Endothelial cell of umbilical vein (primary cell): ENCODE results near the gene NTRK2. TPM values are rescaled to one million over a fixed set of nuclear protein-coding genes. Genes with fewer than 3 reads are reported as not detected.

Experiments
- BruUV-seq: library from RNA; stranded (reverse); fragments of 400-500 nt; replicated peaks from 2 replicates; lab custom pipeline; 2021; lab: Mats Ljungman, UMichigan
- CTCF ChIA-PET: fragments of 300-600, 350-600 bp; sonication (Branson Sonifier 250); formaldehyde crosslinking; loops from one replicate; lab custom pipeline; 2021; ENCODE audit warnings: antibody characterized with exemption, inconsistent platforms; lab: Charles Lee
- POLR2A ChIA-PET: fragments of 300-600, 350-600 bp; sonication (Branson Sonifier 250); formaldehyde crosslinking; loops from one replicate; lab custom pipeline; 2021; ENCODE audit warnings: antibody characterized with exemption, inconsistent platforms; lab: Charles Lee
- DNase-seq: peaks from one replicate; pipeline ENCODE4 v3.0.0-alpha.2; 2011; ENCODE audit warnings: low read depth, low spot score
- FAIRE-seq: peaks from 2 replicates; lab custom pipeline; 2011; peaks lifted over from hg19 to GRCh38; lab: Jason Lieb, UNC
- H2AFZ ChIP-seq: 2 replicates; pipeline ENCODE4 v1.6.0; 2012; ENCODE audit warnings: low read depth, low read length, control low read depth, inconsistent platforms
- H3K27ac ChIP-seq: 2 replicates; pipeline ENCODE4 v1.5.1; 2011; ENCODE audit warnings: low read depth, mild to moderate bottlenecking, control low read depth, low read length, moderate library complexity; ENCODE audit not compliant: insufficient read depth
- H3K27me3 ChIP-seq, 2 experiments: 2 replicates each; pipeline versions ENCODE4 v1.6.0 to v1.6.1; 2011; ENCODE audit warnings: low read length in 2 of 2, mixed read lengths in 1 of 2; ENCODE audit not compliant: control insufficient read depth in 2 of 2, insufficient read depth in 2 of 2
- H3K36me3 ChIP-seq, 2 experiments: 2 replicates in 1 of 2; 3 replicates in 1 of 2; pipeline ENCODE4 v1.5.1; 2011; ENCODE audit warnings: low read length in 2 of 2, mild to moderate bottlenecking in 1 of 2, moderate library complexity in 1 of 2; ENCODE audit not compliant: control insufficient read depth in 2 of 2, insufficient read depth in 2 of 2; ENCODE audit errors: extremely low read depth in 1 of 2
- H3K4me1 ChIP-seq: 3 replicates; pipeline ENCODE4 v1.5.1; 2011; ENCODE audit warnings: mild to moderate bottlenecking, low read length; ENCODE audit not compliant: control insufficient read depth, insufficient read depth; ENCODE audit errors: extremely low read depth
- H3K4me2 ChIP-seq: 2 replicates; pipeline ENCODE4 v1.6.1; 2011; ENCODE audit warnings: low read length, control low read depth, mixed read lengths; ENCODE audit not compliant: insufficient read depth
- H3K4me3 ChIP-seq, 3 experiments: fragments of 200-600 bp in 1 of 3; sonication (generic), shearing (Covaris generic) in 1 of 3; replicated peaks in 1 of 3; 2 replicates each; pipeline ENCODE4 v1.5.1; 2011 to 2016; ENCODE audit warnings: control low read depth in 3 of 3, low read length in 3 of 3, mild to moderate bottlenecking in 2 of 3, inconsistent platforms in 1 of 3, low read depth in 1 of 3, moderate library complexity in 1 of 3; ENCODE audit not compliant: insufficient read depth in 1 of 3
- H3K79me2 ChIP-seq: 2 replicates; pipeline ENCODE4 v1.6.0; 2012; ENCODE audit warnings: low read length, inconsistent platforms; ENCODE audit not compliant: control insufficient read depth, insufficient read depth
- H3K9ac ChIP-seq: replicated peaks from 2 replicates; pipeline ENCODE3; 2011; ENCODE audit warnings: low read length, control low read depth; ENCODE audit not compliant: insufficient read depth; ENCODE audit errors: extremely low read depth
- H3K9me1 ChIP-seq: replicated peaks from 3 replicates; pipeline ENCODE4 v1.6.0; 2011; ENCODE audit warnings: mild to moderate bottlenecking, low read length; ENCODE audit not compliant: control insufficient read depth, insufficient read depth; ENCODE audit errors: extremely low read depth
- H3K9me3 ChIP-seq: replicated peaks from 2 replicates; pipeline ENCODE4 v1.5.1; 2012; ENCODE audit warnings: low read length, inconsistent platforms; ENCODE audit not compliant: control insufficient read depth, insufficient read depth
- H4K20me1 ChIP-seq: replicated peaks from 2 replicates; pipeline ENCODE3; 2011; ENCODE audit warnings: mild to moderate bottlenecking, low read length; ENCODE audit not compliant: control insufficient read depth, insufficient read depth; ENCODE audit errors: extremely low read depth
- CTCF ChIP-seq, 2 donors: IDR thresholded peaks; 1 replicate in 1 of 2; 2 replicates in 1 of 2; pipeline ENCODE4 v1.5.1; 2011; ENCODE audit warnings: low read length in 2 of 2, mild to moderate bottlenecking in 2 of 2, moderate library complexity in 2 of 2, control low read depth in 1 of 2, inconsistent platforms in 1 of 2, low read depth in 1 of 2; ENCODE audit not compliant: insufficient read depth in 1 of 2; ENCODE audit errors: extremely low read depth in 1 of 2
- EZH2 ChIP-seq: IDR thresholded peaks from 2 replicates; pipeline ENCODE4 v1.6.1; 2012; ENCODE audit warnings: borderline replicate concordance, low read depth, mild to moderate bottlenecking, moderate library complexity, low read length, inconsistent platforms; ENCODE audit not compliant: severe bottlenecking
- FOS ChIP-seq: IDR thresholded peaks from 2 replicates; pipeline ENCODE4 v1.6.1; 2011; ENCODE audit warnings: mild to moderate bottlenecking, low read length, moderate library complexity, borderline replicate concordance; ENCODE audit not compliant: insufficient read depth
- GATA2 ChIP-seq: IDR thresholded peaks from 2 replicates; pipeline ENCODE4 v1.7.0; 2011; ENCODE audit warnings: low read depth, mild to moderate bottlenecking, moderate library complexity, mixed read lengths, low read length; ENCODE audit not compliant: insufficient read length, insufficient read depth
- JUN ChIP-seq: IDR thresholded peaks from 2 replicates; pipeline ENCODE4 v1.6.1; 2011; ENCODE audit warnings: borderline replicate concordance, low read depth; ENCODE audit not compliant: insufficient read length, insufficient read depth
- MAX ChIP-seq: IDR thresholded peaks from 2 replicates; pipeline ENCODE4 v1.6.1; 2011; ENCODE audit not compliant: insufficient read depth, insufficient read length
- MYC ChIP-seq: IDR thresholded peaks from one replicate; pipeline ENCODE4 v1.6.1; 2011; ENCODE audit warnings: mild to moderate bottlenecking, low read depth, low read length
- POLR2A ChIP-seq: IDR thresholded peaks from 2 replicates; pipeline ENCODE4 v1.6.1; 2012; ENCODE audit warnings: low read depth, mild to moderate bottlenecking, control low read depth, low read length
- POLR2AphosphoS5 ChIP-seq: IDR thresholded peaks from 2 replicates; pipeline ENCODE4 v1.6.1; 2012; ENCODE audit warnings: low read depth, mild to moderate bottlenecking, control low read depth, low read length, moderate library complexity; ENCODE audit not compliant: insufficient read depth
- dilution Hi-C: fragments of 300-500 bp; cut with MboI; formaldehyde crosslinking; loops from one replicate; pipeline ENCODE4 v1.15.0; 2019; ENCODE audit warnings: low sequenced_read_pairs; ENCODE audit not compliant: extremely low pct_ligation_motif_present
- intact Hi-C: fragments of 100-400 bp; cut with micrococcal nuclease; formaldehyde crosslinking; loops from one replicate; pipeline ENCODE4 v1.10.0; 2022
- polyA plus RNA-seq, 4 experiments: library from polyadenylated mRNA; depleted of rRNA in 3 of 4; stranded (reverse) in 3 of 4; unstranded in 1 of 4; fragments of >200 nt; gene quantifications; 2 replicates each; pipeline versions ENCODE4 v1.2.1 to v1.2.3, GENCODE V29; 2011 to 2012; ENCODE audit warnings: missing spikeins in 1 of 4
- total RNA-seq: library from RNA; stranded (reverse); gene quantifications from 2 replicates; pipeline ENCODE4 v1.2.3, GENCODE V29; 2021

The NTRK2 gene
- total and polyA plus RNA-seq, 2 donors (not counting 3 experiments of a cell fraction or from before 2014, with no cell fraction given), result 0.01 to 0.13 TPM

- DNase-seq, result no peak
- Histone ChIP-seq H3K4me2 (no peak overlapping the region), H3K27ac (no peak overlapping the region), H3K9me3 (no peaks in the 10 kb centered on the region), H2AFZ (no peak overlapping the region), H3K79me2 (no peaks in the 10 kb centered on the region), H3K9ac (no peak overlapping the region), H3K9me1 (no peaks in the 10 kb centered on the region), H3K27me3 (peaks cover 0 to under 1% of the 10 kb centered on the region in 2 experiments), H3K4me3 (no peak overlapping the region), H3K4me1 (peaks cover 9% of the 10 kb centered on the region), H3K36me3 (no peaks in the 10 kb centered on the region), H4K20me1 (no peaks in the 10 kb centered on the region)
- no TSS peak for BruUV-seq
- intact Hi-C loops (no loop called here), dilution Hi-C loops (no loop called here)
- ChIA-PET CTCF (interaction anchor here (1.4 kb wide), 1 partner anchor 8 kb away, joined by 4 read pairs; no protein-coding TSS in a partner anchor), POLR2A (no interaction called here)
- no peak for FAIRE-seq
- TF ChIP-seq FOS (no peak), CTCF (IDR thresholded peaks at IDR 0.05; ENCODE audit: extremely low read depth in 1 of 2, insufficient read depth in 1 of 2, low read depth in 1 of 2, low read length in 2 of 2) (no peak), EZH2 (no peak), POLR2AphosphoS5 (no peak), MYC (no peak), JUN (no peak), GATA2 (no peak), POLR2A (no peak), MAX (no peak)
Observed at GRCh38 chr9:84846906-84847305, 177.4 kb downstream of the NTRK2 start.
